Muscle layer of duodenum (tissue), 2 donors: Measurements from ENCODE around the gene MFF.

ENCODE experiments used
- H3K27ac ChIP-seq: one replicate; pipeline ENCODE4 v1.7.0; 2013; ENCODE audit warnings: mild to moderate bottlenecking, low read length
- H3K27me3 ChIP-seq: one replicate; pipeline ENCODE4 v1.7.0; 2013; ENCODE audit warnings: low read depth, mild to moderate bottlenecking, control low read depth, low read length
- H3K36me3 ChIP-seq, 2 donors: one replicate each; pipeline ENCODE4 v1.7.0; 2013; ENCODE audit warnings: low read length in 2 of 2, control low read depth in 1 of 2, mild to moderate bottlenecking in 1 of 2; ENCODE audit not compliant: insufficient read depth in 2 of 2, control insufficient read depth in 1 of 2
- H3K4me1 ChIP-seq, 2 donors: one replicate each; pipeline ENCODE4 v1.7.0; 2013; ENCODE audit warnings: low read length in 2 of 2, mild to moderate bottlenecking in 2 of 2, control low read depth in 1 of 2, moderate library complexity in 1 of 2; ENCODE audit not compliant: insufficient read depth in 2 of 2, control insufficient read depth in 1 of 2
- H3K4me3 ChIP-seq, 2 donors: one replicate each; pipeline ENCODE4 v1.7.0; 2013; ENCODE audit warnings: low read length in 2 of 2, low read depth in 1 of 2, mild to moderate bottlenecking in 1 of 2
- H3K9me3 ChIP-seq, 2 donors: one replicate each; pipeline ENCODE4 v1.7.0; 2013; ENCODE audit warnings: low read length in 2 of 2, control low read depth in 1 of 2, mild to moderate bottlenecking in 1 of 2; ENCODE audit not compliant: control insufficient read depth in 1 of 2
- donor health status: healthy.

Gene MFF

DNA sequence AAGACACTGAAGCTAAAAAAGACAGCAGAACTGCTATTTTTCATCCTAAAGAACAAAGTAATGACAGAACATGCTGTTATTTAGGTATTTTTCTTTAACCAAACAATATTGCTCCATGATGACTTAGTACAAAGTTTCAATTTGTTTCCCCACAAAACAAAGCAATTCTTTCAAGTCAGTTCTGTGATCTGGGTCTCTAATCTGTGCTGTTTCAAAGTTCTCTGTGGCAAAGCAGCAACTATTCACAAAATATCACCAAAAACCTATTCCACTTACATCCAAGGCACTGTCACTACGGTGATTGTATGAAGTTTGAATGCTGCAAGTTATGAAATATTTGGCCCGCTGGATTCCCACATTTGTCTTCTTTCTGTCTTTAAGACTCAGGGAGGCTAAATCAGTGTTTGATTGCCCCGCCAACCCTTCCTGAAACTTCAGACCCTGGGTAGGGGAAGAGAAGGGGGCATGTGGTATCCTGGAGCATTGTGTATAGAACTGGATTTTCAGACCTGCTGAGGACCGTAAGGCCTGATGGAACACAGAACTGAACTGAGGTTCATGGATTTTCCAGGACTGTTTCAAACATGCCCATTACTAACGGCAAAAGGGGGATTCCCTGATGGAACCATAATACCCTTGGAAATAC, 13.1 kb upstream of the MFF start:
- Histone ChIP-seq H3K27me3 (no peaks in the 10 kb centered on the region), H3K27ac (no peak overlapping the region), H3K36me3 (no peaks in the 10 kb centered on the region), H3K4me1 (no peaks in the 10 kb centered on the region), H3K4me3 (no peak overlapping the region), H3K9me3 (no peaks in the 10 kb centered on the region)

- no peaks in the 10 kb centered on the region for H3K36me3 ChIP-seq
- H3K4me3 ChIP-seq: no peak overlapping the region
- H3K9me3 ChIP-seq: no peaks in the 10 kb centered on the region
- no peaks in the 10 kb centered on the region for H3K4me1 ChIP-seq
- H3K27ac ChIP-seq: no peak overlapping the region
- H3K27me3 ChIP-seq: no peaks in the 10 kb centered on the region
Measured at GRCh38 chr2:227312579-227312978, 12.5 kb upstream of the MFF start.

DNA sequence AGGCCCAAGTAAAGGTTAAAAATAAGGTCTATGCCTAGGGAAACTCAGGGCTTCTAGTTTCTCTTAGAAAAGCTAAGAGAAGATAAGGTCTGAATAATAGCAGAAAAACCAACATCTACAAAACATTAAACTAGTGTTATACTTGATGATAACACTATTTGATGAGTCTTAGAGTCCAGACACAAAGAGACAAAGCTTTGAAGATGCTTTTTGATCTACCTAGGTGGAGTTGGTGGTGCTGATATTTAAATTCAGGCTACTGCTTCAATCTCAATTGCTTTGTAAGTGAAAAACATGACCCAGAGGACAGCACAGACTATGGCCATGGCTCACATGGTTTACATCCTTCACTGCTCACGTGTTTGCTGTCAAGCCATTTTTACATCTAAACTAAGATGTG, 11.7 kb upstream of the MFF start:
- no peaks in the 10 kb centered on the region for H3K9me3 ChIP-seq
- H3K4me1 ChIP-seq: no peaks in the 10 kb centered on the region
- H3K4me3 ChIP-seq: no peak overlapping the region
- no peak overlapping the region for H3K27ac ChIP-seq
- H3K36me3 ChIP-seq: no peaks in the 10 kb centered on the region
- no peaks in the 10 kb centered on the region for H3K27me3 ChIP-seq

DNA sequence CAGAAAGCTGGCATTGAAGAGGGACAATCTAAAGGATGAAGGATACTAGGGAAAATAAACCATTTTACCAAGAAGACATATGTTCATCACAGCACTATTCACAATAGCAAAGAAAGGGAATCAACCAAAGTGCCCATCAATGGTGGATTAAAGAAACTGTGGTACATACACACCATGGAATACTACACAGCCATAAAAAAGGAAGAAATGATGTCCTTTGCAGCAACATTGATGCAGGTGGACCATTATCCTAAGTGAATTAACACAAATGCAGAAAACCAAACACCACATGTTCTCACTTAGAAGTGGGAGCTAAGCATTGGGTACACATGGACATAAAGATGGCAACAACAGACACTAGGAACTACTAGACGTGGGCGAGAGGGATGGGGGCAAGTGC, 7.2 kb upstream of the MFF start:
- Histone ChIP-seq H3K27ac (no peak overlapping the region), H3K27me3 (no peaks in the 10 kb centered on the region), H3K9me3 (no peaks in the 10 kb centered on the region), H3K36me3 (no peaks in the 10 kb centered on the region), H3K4me3 (no peak overlapping the region), H3K4me1 (no peaks in the 10 kb centered on the region)

DNA sequence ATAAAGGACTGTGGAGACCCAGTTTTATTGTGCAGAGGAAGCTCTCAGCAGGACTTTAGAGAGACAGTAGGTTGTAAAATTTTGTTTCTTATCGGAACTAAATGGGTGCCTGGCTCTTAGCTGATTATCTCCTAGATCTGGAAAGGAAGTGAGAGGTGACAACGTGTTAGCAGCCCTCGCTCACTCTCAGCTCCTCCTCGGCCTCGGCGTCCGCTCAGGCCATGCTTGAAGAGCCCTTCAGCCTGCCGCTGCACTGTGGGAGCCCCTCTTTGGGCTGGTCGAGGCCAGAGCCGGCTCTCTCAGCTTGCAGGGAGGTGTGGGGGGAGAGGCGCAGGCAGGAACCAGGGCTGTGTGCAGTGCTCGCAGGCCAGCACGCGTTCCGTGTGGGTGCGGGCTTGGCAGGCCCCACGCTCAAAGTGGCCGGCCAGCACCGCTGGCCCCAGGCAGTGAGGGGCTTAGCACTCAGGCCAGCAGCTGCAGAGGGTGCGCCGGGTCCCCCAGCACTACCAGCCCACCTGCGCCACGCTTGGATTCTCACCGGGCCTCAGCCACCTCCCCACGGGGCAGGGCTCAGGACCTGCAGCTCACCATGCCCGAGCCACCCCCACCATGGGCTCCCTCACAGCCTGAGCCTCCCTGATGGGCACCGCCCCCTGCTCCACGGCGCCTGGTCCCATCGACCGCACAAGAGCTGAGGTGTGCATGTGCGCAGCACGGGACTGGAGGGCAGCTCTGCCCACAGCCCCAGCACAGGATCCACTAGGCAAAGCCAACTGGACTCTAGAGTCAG, 4.6 kb upstream of the MFF start:
- H3K4me1 ChIP-seq: peaks cover 0 to 5% of the 10 kb centered on the region in 2 donors
- no peak overlapping the region for H3K4me3 ChIP-seq
- H3K36me3 ChIP-seq: no peaks in the 10 kb centered on the region
- no peaks in the 10 kb centered on the region for H3K9me3 ChIP-seq
- H3K27me3 ChIP-seq: no peaks in the 10 kb centered on the region
- no peak overlapping the region for H3K27ac ChIP-seq

- Histone ChIP-seq H3K27me3 (no peaks in the 10 kb centered on the region), H3K4me3 (no peak overlapping the region), H3K9me3 (no peaks in the 10 kb centered on the region), H3K27ac (no peak overlapping the region), H3K4me1 (peaks cover 2 to 18% of the 10 kb centered on the region in 2 donors), H3K36me3 (no peaks in the 10 kb centered on the region)
Measured at GRCh38 chr2:227322530-227323205, 2.4 kb upstream of the MFF start.

DNA sequence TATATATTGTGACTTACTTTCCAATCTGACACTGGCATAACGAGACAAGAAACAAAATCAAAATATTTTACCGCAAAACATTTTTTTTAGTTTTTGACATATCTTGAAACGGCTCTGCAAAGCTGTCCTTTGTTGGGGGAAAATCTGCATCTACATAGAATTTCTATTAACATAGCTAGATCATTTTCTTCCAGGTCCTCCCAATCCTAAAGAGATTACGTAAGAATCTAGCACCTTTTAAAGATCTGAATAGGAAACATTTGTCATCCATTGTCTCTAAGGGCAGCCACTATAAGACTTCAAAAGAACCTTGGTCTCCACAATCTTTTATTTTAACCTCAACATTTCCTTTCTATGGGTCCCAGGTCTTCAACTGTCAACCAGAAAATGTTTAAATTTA, 1.2 kb upstream of the MFF start:
- H3K4me1 ChIP-seq: peaks cover 3 to 18% of the 10 kb centered on the region in 2 donors
- H3K36me3 ChIP-seq: no peaks in the 10 kb centered on the region
- H3K27ac ChIP-seq: no peak overlapping the region
- H3K4me3 ChIP-seq: peak overlapping the region in 1 of 2 donors; percentile 95
- H3K27me3 ChIP-seq: no peaks in the 10 kb centered on the region
- H3K9me3 ChIP-seq: no peaks in the 10 kb centered on the region

DNA sequence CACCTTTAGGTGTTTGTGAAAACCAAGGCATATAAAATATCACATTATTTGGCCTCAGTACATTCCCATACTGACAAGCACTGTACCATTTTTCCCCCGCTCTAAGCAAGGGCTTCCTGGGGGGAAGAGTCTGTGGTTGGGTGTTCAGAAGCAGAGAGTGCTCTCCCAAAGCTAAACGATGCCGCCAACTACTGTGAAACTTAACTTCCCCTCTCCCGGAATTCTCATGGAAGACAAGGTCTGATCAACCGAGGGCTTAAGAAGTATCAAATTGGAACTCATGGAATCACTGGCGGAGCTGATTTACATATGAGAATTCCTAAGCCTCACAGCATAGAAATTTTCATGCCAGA, 433 bp upstream of the MFF start:
- no peaks in the 10 kb centered on the region for H3K36me3 ChIP-seq
- peak overlapping the region; percentile 86 for H3K27ac ChIP-seq
- H3K9me3 ChIP-seq: no peaks in the 10 kb centered on the region
- H3K4me3 ChIP-seq: peak overlapping the region; percentile 91 to 95
- H3K27me3 ChIP-seq: no peaks in the 10 kb centered on the region
- peaks cover 3 to 18% of the 10 kb centered on the region in 2 donors for H3K4me1 ChIP-seq

DNA sequence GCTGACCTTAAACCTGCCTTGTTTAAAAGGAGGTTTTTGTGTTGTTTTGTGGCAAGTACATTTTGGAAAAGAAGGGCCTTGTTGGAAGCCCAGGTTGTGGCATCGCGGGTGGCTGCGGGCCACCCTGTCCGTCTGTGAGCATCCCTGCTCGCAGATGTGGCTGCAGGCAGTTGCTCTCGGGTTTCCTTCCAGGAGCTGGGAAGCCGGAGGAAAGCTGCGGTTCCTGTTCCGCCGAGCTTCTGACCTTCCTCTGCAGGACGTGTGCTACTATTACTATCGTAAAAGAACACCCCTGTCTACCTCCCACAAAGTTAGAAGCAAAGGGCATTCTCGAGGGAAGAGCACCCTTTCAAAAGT, 766 bp downstream of the MFF start:
- Histone ChIP-seq H3K27ac (peak overlapping the region; percentile 86), H3K9me3 (no peaks in the 10 kb centered on the region), H3K27me3 (no peaks in the 10 kb centered on the region)

DNA sequence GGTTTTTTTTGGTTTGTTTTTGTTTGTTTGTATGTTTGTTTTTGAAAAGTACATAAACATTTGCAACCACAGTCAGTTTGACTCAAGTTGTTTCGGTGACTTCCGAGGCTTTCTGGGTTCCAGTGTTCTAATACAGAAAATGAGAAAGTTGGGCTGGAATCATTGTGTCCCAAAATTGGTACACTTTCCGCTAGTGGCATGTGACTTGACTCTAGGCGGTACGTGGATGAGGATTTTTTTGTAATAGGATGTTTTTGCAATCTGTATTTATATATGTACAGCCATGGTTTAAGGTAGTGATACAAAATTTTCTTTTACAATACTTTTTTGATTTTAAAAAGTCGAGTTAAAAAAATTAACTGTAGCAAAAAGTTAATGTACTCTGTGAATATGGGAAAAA, 1.7 kb downstream of the MFF start:
- Histone ChIP-seq H3K27me3 (no peaks in the 10 kb centered on the region), H3K27ac (no peak overlapping the region), H3K4me3 (peak overlapping the region in 1 of 2 donors; percentile 91), H3K36me3 (peaks cover 5 to 8% of the 10 kb centered on the region in 2 donors), H3K4me1 (peaks cover 3 to 18% of the 10 kb centered on the region in 2 donors), H3K9me3 (no peaks in the 10 kb centered on the region)

More for the DNA sequence above, 766 bp downstream of the MFF start:
- H3K4me3 ChIP-seq: peak overlapping the region; percentile 91 to 95
- peaks cover 3 to 18% of the 10 kb centered on the region in 2 donors for H3K4me1 ChIP-seq
- peaks cover under 1 to 5% of the 10 kb centered on the region in 2 donors for H3K36me3 ChIP-seq

DNA sequence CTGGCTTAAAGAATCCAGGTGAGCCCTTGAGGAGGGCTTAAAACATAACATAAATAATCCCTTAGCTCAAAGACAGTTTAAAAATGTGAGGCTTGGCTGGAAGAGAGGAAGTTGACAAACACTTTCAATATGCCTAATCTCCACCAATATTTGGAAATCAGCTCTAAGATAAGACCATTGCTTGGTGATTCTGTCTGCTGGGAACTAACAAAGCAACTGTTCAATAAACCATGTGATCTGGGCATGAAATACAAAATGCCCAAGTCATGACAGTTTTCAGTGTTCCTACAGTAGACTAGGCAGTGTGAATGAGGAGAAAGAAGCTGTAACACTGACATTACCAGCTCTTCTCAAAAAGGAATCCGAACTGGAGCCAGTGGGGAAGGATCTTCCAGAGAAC, 10.7 kb downstream of the MFF start:
- Histone ChIP-seq H3K9me3 (no peaks in the 10 kb centered on the region), H3K36me3 (peaks cover 28 to 37% of the 10 kb centered on the region in 2 donors), H3K27me3 (no peaks in the 10 kb centered on the region), H3K4me1 (no peaks in the 10 kb centered on the region), H3K4me3 (no peak overlapping the region), H3K27ac (no peak overlapping the region)
